ENCODE data around the gene DENND4C.

GRCh38 chr9:19397845-19398244, 167.4 kb downstream of the DENND4C start:
- TF ChIP-seq CTCF (IDR thresholded peaks at IDR 0.05) = no peak
- no peak for TF ChIP-seq ZFX (IDR thresholded peaks at IDR 0.05; ENCODE audit: borderline replicate concordance)

Measured in 22Rv1 (cell line).